Vagina (tissue), 2 donors: ENCODE measurements around the gene EPHB1.

ENCODE experiments used
- CTCF ChIP-seq, 3 experiments: fragments of 450-650 bp in 2 of 3; fragments of 200-600 bp in 1 of 3; sonication (generic) in 1 of 3; IDR thresholded peaks; one replicate each; pipeline ENCODE4 v1.5.1; 2017 to 2019; ENCODE audit warnings: antibody characterized with exemption in 3 of 3, mild to moderate bottlenecking in 2 of 3, moderate library complexity in 2 of 3
- POLR2A ChIP-seq, 2 donors: fragments of 450-650 bp; IDR thresholded peaks; one replicate each; pipeline ENCODE4 v1.6.1; 2017; ENCODE audit warnings: antibody characterized with exemption in 2 of 2, mild to moderate bottlenecking in 2 of 2, moderate library complexity in 2 of 2
- POLR2AphosphoS5 ChIP-seq, 2 donors: sonication (generic); formaldehyde crosslinking; IDR thresholded peaks; one replicate each; pipeline ENCODE4 v1.9.0; 2017; ENCODE audit warnings: antibody characterized with exemption in 2 of 2, mild to moderate bottlenecking in 2 of 2, low read depth in 1 of 2; ENCODE audit not compliant: insufficient read depth in 1 of 2

- TF ChIP-seq CTCF (IDR thresholded peaks at IDR 0.05) (no peak), POLR2A (IDR thresholded peaks at IDR 0.05) (no peak), POLR2AphosphoS5 (IDR thresholded peaks at IDR 0.05; ENCODE audit: insufficient read depth in 1 of 2, low read depth in 1 of 2) (no peak)
These were observed 282.1 kb downstream of the EPHB1 start for GRCh38 chr3:135077186-135077585.
